Measurements from ENCODE around the gene EPB41L2.

EPB41L2 gene

DNA sequence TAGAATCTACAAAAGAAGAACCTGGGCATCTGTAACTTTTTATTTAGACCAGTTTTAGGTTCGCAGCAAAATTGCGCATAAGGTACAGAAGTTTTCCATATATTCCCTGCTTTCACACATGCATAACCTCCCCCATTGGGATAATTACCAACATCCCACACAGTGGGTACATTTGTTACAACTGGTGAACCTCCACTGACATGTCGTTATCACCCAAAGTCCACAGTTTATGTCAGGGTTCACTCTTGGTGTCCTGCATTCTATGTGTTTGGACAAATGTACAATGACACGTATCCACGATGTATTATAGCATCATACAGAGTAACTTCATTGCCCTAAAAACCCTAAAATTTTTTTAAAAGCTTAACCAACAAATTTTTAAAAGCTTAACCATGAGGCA, 126.1 kb downstream of the EPB41L2 start:
- in situ Hi-C loops (cut with HindIII; ENCODE audit: low sequenced_read_pairs), result no loop called here
- TF ChIP-seq, protein P1, sequence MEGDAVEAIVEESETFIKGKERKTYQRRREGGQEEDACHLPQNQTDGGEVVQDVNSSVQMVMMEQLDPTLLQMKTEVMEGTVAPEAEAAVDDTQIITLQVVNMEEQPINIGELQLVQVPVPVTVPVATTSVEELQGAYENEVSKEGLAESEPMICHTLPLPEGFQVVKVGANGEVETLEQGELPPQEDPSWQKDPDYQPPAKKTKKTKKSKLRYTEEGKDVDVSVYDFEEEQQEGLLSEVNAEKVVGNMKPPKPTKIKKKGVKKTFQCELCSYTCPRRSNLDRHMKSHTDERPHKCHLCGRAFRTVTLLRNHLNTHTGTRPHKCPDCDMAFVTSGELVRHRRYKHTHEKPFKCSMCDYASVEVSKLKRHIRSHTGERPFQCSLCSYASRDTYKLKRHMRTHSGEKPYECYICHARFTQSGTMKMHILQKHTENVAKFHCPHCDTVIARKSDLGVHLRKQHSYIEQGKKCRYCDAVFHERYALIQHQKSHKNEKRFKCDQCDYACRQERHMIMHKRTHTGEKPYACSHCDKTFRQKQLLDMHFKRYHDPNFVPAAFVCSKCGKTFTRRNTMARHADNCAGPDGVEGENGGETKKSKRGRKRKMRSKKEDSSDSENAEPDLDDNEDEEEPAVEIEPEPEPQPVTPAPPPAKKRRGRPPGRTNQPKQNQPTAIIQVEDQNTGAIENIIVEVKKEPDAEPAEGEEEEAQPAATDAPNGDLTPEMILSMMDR (IDR thresholded peaks at IDR 0.05; ENCODE audit: low read depth, low read length), result no peak
- DNase-seq (ENCODE audit: low read depth, low spot score), result no peak
- H3K4me3 ChIP-seq (ENCODE audit: low read depth, low read length), result no peak overlapping the region

DNA sequence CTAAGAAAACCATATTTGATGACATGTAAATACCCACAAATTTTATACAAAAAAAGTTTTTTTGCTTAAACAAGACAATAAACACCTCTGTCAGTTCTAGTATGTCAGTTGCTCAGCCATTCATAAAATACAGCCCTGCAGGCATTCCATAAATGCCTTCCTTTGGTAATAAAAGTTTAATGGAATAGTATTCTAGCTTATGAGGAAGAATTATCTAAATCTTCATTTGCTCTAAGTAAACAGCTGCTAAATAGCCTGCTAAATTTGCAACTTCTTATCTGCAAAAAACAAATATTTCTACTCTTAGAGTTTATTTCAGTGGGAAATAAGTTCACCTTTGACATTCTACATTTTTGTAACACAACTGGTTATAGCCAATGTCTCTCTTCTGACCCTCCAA, 127.1 kb downstream of the EPB41L2 start:
- no peak for DNase-seq (ENCODE audit: low read depth, low spot score)
- TF ChIP-seq, protein P1 (IDR thresholded peaks at IDR 0.05; ENCODE audit: low read depth, low read length), result no peak
- in situ Hi-C loops (cut with HindIII; ENCODE audit: low sequenced_read_pairs), result no loop called here
- no peak overlapping the region for H3K4me3 ChIP-seq (ENCODE audit: low read depth, low read length)

DNA sequence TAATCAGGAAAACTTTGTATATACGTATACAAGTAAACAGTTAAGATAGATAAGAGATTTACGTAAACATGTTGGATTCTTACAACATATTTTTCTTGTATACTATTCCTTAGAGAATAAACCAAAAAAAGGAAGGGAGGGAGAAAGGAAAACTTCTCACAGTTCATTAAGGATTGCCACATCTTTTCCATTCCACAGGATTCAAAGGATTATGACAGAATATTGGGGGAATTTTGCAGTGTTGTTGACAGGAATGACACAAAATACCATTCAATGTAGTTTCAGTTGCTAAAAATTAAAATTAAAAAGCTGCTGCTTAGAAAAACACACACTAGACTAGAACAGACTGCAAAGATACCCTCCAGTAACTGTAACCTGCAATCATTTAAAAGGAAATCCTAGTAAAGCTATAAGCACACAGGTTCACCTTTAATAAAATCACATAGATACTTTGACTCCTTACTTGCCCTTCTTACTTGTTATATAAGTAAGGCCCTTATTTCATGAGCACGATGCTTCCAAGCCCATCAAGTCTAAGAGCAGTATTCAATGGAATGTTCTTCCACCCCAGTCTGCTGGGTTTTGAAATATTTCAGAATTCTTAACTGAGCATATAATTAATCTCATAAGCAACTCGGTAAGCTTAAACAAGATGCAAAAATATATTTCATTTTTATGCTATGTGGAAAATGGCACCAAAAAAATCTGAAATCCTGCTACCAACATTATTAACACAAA, 128.0 kb downstream of the EPB41L2 start:
- in situ Hi-C loops (cut with HindIII; ENCODE audit: low sequenced_read_pairs), result no loop called here
- no peak overlapping the region for H3K4me3 ChIP-seq (ENCODE audit: low read depth, low read length)
- no peak for DNase-seq (ENCODE audit: low read depth, low spot score)
- TF ChIP-seq, protein P1 (IDR thresholded peaks at IDR 0.05; ENCODE audit: low read depth, low read length), result no peak

DNA sequence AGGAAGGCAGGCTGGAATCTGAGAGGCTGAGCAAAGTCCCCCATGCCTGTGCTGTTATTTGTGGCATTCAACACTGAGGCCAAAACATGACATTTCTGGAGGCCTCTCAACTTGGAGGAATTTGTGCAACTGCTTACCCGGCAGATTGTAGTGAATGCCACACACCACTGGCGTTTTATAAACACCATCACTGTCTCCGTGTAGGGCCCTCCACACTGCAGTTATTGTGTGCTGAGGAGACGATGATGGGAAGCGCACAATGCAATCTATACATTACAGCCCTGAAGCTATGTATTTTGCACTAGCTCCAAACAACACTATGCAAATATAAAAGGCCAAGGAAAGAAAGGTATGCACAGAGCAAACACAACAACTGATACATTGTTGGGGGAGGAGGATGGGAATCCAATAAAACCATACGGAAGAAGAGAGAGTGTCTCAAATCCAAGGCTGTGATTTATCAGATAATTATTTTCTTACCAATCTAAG, 129.3 kb downstream of the EPB41L2 start:
- in situ Hi-C loops (cut with HindIII; ENCODE audit: low sequenced_read_pairs), result no loop called here
- TF ChIP-seq, protein P1 (IDR thresholded peaks at IDR 0.05; ENCODE audit: low read depth, low read length), result no peak
- H3K4me3 ChIP-seq (ENCODE audit: low read depth, low read length), result no peak overlapping the region
- DNase-seq (ENCODE audit: low read depth, low spot score), result peak; percentile 30

DNA sequence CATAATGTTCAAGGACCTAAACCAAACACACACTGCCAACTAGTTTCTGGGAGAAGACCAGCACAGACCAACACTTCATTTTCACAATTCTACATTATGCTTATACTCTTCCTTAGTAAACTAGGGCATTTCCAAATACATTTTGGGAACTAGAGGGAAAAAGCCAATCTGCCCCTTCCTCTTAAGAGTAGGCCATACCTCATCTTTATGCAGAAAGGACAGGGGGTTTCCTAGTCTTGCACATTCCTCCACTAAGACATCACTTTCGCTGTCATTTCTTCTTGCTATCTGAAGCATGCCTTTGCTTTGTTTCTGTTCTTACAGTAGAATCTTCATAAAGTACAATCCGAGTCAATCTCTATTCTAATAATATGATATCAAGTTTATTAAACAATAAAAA, 130.1 kb downstream of the EPB41L2 start:
- TF ChIP-seq, protein P1 (IDR thresholded peaks at IDR 0.05; ENCODE audit: low read depth, low read length), result no peak
- DNase-seq (ENCODE audit: low read depth, low spot score), result no peak
- in situ Hi-C loops (cut with HindIII; ENCODE audit: low sequenced_read_pairs), result no loop called here
- H3K4me3 ChIP-seq (ENCODE audit: low read depth, low read length), result no peak overlapping the region

DNA sequence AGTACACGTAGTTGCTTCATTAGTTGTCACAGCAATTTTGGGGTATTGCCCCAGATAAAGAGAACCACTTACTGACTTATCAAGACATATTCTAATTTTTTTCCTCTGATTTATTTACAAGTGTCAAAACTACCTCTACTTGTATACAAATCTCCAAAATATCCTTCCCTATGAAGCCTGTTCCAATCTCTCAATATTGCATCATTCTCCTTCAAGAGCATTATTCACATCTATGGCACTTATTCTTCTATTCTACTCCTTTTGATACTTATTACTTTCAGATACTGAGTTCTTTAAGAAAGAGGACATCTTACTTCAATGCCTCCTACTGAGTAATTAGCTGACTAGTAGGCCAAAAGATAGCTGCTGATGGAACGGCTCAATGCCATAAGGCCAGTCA, 130.6 kb downstream of the EPB41L2 start:
- no peak for DNase-seq (ENCODE audit: low read depth, low spot score)
- H3K4me3 ChIP-seq (ENCODE audit: low read depth, low read length), result no peak overlapping the region
- TF ChIP-seq, protein P1 (IDR thresholded peaks at IDR 0.05; ENCODE audit: low read depth, low read length), result no peak
- in situ Hi-C loops (cut with HindIII; ENCODE audit: low sequenced_read_pairs), result no loop called here
